SIG-M5 treated with dmso at 0.1 percent for 504 hours (cell line): ENCODE data around the gene SIAH1.
A peak's percentile ranks its signal among the peaks of the same experiment; 100 is the strongest.
"Not testable (repeated sequence)": the region's sequence is repeated elsewhere in the genome, so short reads cannot be mapped to it uniquely, and the experiment has no call there.

Experiments
- DNase-seq: peaks from one replicate; lab custom pipeline; 2025; ENCODE audit not compliant: unreplicated experiment; lab: John Stamatoyannopoulos, UW

The SIAH1 gene

GRCh38 chr16:48334325-48334724, 50.9 kb downstream of the SIAH1 start:
- DNase-seq: no peak

DNA sequence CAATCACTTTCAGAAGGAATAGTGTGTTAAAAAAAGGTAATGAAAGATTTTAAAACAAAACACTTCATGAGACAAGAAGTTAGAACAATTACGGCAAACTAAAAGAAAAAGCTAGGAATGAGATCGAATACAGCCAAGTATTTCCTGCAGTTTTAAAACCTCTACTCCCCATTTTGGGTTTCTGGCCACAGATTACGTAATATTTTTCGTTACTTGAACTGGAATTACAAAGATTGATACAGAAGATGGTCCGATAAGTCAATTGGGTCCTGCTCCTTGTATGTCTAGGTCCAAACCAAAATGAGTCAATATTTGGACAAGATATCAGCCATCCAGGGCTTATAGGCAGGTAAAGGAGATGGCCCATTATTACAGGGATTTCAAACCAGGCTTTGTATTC, 52.2 kb downstream of the SIAH1 start:
- DNase-seq: no peak

DNA sequence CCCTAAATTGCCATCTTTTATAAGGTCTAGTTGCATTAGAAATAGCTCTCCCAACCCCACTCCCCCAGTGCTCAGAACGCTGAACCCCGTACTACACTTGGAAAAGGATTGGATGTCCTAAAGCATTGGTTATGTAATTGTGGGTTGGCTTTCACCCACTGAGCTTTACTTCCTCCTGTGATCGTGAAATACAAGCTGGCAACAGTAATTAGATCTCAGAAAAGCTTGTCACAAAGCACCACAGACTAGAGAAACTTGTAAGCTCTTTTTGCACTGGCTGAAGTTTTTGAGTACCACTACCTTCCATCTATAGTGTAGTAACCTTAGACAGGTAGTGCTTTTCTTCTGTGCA, 54.4 kb downstream of the SIAH1 start:
- DNase-seq: peak; percentile 40

DNA sequence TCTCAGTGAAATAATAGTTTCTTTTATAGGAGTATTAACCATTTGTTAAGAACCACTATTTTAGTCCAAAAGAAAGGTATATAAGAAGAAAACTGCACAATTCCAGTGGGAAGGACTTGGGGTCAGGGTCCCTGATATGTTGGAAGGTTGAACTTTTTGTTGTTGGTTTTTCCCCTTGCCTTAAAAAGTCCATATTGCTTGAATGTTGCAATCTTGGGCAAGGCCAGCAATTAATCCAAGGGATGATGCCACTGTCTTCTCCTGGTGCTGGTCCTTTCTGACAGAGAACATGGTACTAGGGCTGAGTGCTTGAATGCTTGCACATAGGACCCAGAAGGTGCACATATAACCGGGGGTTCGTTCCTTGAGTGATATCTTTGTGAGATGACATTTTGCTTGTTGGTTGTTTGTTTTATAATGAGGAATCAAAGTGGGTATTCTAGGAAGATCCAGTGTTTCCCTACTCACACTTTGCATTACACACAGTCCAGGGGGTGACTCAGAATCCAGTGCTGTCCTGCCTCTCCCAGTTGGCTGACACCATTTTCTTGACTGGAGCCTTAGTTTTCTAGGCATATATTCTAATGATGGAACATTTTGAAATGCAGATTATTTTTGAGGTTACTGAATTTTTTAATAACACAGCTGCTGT, 54.9 kb downstream of the SIAH1 start:
- DNase-seq: no peak

GRCh38 chr16:48329138-48329537, 56.1 kb downstream of the SIAH1 start:
- no peak for DNase-seq

DNA sequence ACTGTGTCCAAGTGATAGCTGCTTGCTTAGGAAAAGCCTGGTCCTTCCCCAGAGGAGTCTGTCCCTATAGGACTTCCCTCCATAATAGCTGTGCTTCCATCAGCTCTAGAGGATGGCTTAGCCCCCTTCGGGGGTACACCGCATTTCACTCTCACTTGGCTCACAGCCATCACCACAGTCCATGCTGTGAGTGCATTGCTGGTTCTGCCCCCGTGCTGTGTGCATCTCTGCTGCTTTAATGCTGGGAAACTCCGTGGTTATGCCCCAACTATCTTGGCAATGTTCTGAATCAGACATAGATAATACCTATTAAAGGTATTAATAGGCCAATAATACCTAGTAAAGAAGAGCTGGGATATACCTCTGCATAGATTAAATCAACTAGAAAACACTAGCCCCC, 58.3 kb downstream of the SIAH1 start:
- DNase-seq: no peak

- no peak for DNase-seq
These were observed 61.1 kb downstream of the SIAH1 start for GRCh38 chr16:48323783-48324775.

- no peak for DNase-seq
These were observed 63.7 kb downstream of the SIAH1 start for GRCh38 chr16:48321317-48322036.

DNA sequence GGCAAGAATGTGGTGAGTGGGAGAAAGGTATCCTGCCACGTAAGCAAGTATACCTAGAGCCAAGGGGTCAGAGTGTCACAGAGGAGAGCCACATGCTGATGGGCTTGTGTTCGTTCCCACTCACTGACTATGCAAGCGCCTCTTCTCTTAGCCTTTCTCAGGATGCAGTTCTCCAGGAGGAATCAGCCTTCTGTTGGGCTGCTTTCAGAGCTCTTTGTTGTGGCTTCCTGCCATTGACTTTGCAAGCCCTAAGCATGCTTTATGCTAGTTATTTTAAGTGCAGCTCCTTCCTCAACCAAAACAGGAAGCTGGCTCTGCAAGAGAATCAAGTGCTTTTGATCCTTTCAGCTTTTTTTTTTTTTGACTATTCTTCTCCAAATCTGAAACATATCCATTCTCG, 66.6 kb downstream of the SIAH1 start:
- peak; percentile 62 for DNase-seq

GRCh38 chr16:48317614-48318315, 67.4 kb downstream of the SIAH1 start:
- peak; percentile 65 for DNase-seq

DNA sequence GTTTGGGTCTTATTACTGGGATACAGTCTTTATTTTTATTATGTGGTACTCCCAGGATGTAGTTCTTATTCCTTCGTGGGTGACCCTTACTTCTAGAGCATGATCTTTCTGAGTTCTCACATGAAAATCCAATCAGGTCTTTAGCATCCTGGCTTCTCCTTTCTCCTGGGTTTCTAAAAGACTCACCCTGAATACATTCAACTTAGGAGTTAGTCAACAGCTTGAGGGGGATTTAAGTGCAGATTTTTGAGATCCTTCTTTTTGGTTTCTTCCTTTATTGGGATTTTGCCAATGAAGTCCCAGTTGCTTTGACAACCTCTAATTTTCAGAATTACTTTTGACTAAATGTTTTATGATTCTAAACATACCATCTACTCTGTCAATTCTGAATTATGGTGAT, 68.2 kb downstream of the SIAH1 start:
- no peak for DNase-seq

GRCh38 chr16:48313905-48314304, 71.3 kb downstream of the SIAH1 start:
- not testable (repeated sequence) for DNase-seq

GRCh38 chr16:48310908-48311641, 74.1 kb downstream of the SIAH1 start:
- DNase-seq: no peak
